Measurements from ENCODE around the gene ABHD12B.
"Not testable (repeated sequence)": the region's sequence is repeated elsewhere in the genome, so short reads cannot be mapped to it uniquely, and the experiment has no call there.

Gene ABHD12B

GRCh38 chr14:50839691-50840090 lies 32.2 kb upstream of the ABHD12B start:
- no peak for DNase-seq

GRCh38 chr14:50844391-50844790 lies 27.5 kb upstream of the ABHD12B start:
- no peak for DNase-seq

GRCh38 chr14:50845166-50845565 lies 26.7 kb upstream of the ABHD12B start:
- no peak for DNase-seq

GRCh38 chr14:50846226-50846880 lies 25.5 kb upstream of the ABHD12B start:
- no peak for DNase-seq

- DNase-seq = no peak
Observed at GRCh38 chr14:50853891-50854290, 18.0 kb upstream of the ABHD12B start.

- no peak for DNase-seq
Observed at GRCh38 chr14:50854521-50854920, 17.3 kb upstream of the ABHD12B start.

- no peak for DNase-seq
Observed at GRCh38 chr14:50855558-50855957, 16.3 kb upstream of the ABHD12B start.

GRCh38 chr14:50856660-50857059 lies 15.2 kb upstream of the ABHD12B start:
- DNase-seq = no peak

- no peak for DNase-seq
Observed at GRCh38 chr14:50859296-50859624, 12.6 kb upstream of the ABHD12B start.

- peak; percentile 97 for DNase-seq
Observed at GRCh38 chr14:50860478-50861086, 11.3 kb upstream of the ABHD12B start.

- DNase-seq = no peak
Observed at GRCh38 chr14:50862036-50862570, 9.8 kb upstream of the ABHD12B start.

GRCh38 chr14:50864237-50864636 lies 7.6 kb upstream of the ABHD12B start:
- no peak for DNase-seq

- DNase-seq = peak; percentile 63
Observed at GRCh38 chr14:50864946-50865345, 6.9 kb upstream of the ABHD12B start.

GRCh38 chr14:50865391-50866076 lies 6.3 kb upstream of the ABHD12B start:
- peak; percentile 72 for DNase-seq

GRCh38 chr14:50871228-50871627 lies 625 bp upstream of the ABHD12B start:
- DNase-seq = no peak

- DNase-seq = peak; percentile 52
Observed at GRCh38 chr14:50874757-50875156, 2.9 kb downstream of the ABHD12B start.

- DNase-seq = peak; percentile 58
Observed at GRCh38 chr14:50875359-50876070, 3.7 kb downstream of the ABHD12B start.

- DNase-seq = no peak
Observed at GRCh38 chr14:50882932-50883826, 11.3 kb downstream of the ABHD12B start.

- no peak for DNase-seq
Observed at GRCh38 chr14:50883827-50884197, 12.0 kb downstream of the ABHD12B start.

GRCh38 chr14:50887476-50887875 lies 15.6 kb downstream of the ABHD12B start:
- no peak for DNase-seq

- DNase-seq = no peak
Observed at GRCh38 chr14:50892255-50892654, 20.4 kb downstream of the ABHD12B start.

GRCh38 chr14:50896421-50896820 lies 24.6 kb downstream of the ABHD12B start:
- not testable (repeated sequence) for DNase-seq

Data from eye (tissue), 1 donor.